ENCODE results near the gene ATG10. TPM values are rescaled to one million over a fixed set of nuclear protein-coding genes. Genes with fewer than 3 reads are reported as not detected.
"Not testable (repeated sequence)": the region's sequence is repeated elsewhere in the genome, so short reads cannot be mapped to it uniquely, and the experiment has no call there.

The ATG10 gene
- total and polyA plus RNA-seq, 2 of the 8 experiments (the other 6 are each of a cell fraction or from before 2014, with no cell fraction given): 3.7 to 8.8 TPM

- H3K4me3 ChIP-seq (ENCODE audit: extremely low read depth in 1 of 4, insufficient read depth in 2 of 4, low read depth in 3 of 4, low read length in 4 of 4); H3K79me1 ChIP-seq (ENCODE audit: low read depth, low read length); H3K4me2 ChIP-seq (ENCODE audit: insufficient read depth in 1 of 2, low read depth in 2 of 2, low read length in 2 of 2); H4K5ac ChIP-seq (ENCODE audit: insufficient read length, low read depth, low read length); FAIRE-seq; H3K9ac ChIP-seq (replicated peaks in 1 of 4; ENCODE audit: extremely low read depth in 1 of 4, low read depth in 3 of 4, low read length in 3 of 4); H3K27me3 ChIP-seq (replicated peaks in 1 of 4; ENCODE audit: control insufficient read depth in 3 of 4, extremely low read depth in 1 of 4, insufficient read depth in 3 of 4, low read length in 3 of 4); H3K4me1 ChIP-seq (replicated peaks in 1 of 4; ENCODE audit: control insufficient read depth in 3 of 4, insufficient read depth in 4 of 4, low read length in 3 of 4); H2BK12ac ChIP-seq (ENCODE audit: low read depth, low read length); H3K27ac ChIP-seq (ENCODE audit: low read depth, low read length); H3K14ac ChIP-seq (ENCODE audit: insufficient read length); POLR2A ChIA-PET (ENCODE audit: partially characterized antibody); H4K91ac ChIP-seq (replicated peaks; ENCODE audit: insufficient read length, low read length); DNase-seq (ENCODE audit: low read depth in 1 of 2, low spot score in 2 of 2); H3K9me3 ChIP-seq (ENCODE audit: insufficient read depth in 2 of 2, low read depth in 1 of 2, low read length in 1 of 2); H4K8ac ChIP-seq (ENCODE audit: extremely low read depth, insufficient read depth, low read length); H2AFZ ChIP-seq (ENCODE audit: low read length); H3K23ac ChIP-seq (ENCODE audit: insufficient read length); H3K36me3 ChIP-seq (ENCODE audit: control insufficient read depth in 2 of 4, insufficient read depth in 4 of 4, low read length in 3 of 4); CTCF ChIA-PET (ENCODE audit: partially characterized antibody); H2BK15ac ChIP-seq (ENCODE audit: low read length); H4K20me1 ChIP-seq (replicated peaks in 1 of 2; ENCODE audit: control insufficient read depth in 1 of 2, insufficient read depth in 2 of 2, low read length in 2 of 2); H3K56ac ChIP-seq (replicated peaks; ENCODE audit: insufficient read length, low read depth, low read length); H2AK5ac ChIP-seq (ENCODE audit: low read depth, low read length); H2BK120ac ChIP-seq (replicated peaks; ENCODE audit: low read depth, low read length); H3K79me2 ChIP-seq (ENCODE audit: control insufficient read depth in 1 of 2, insufficient read depth in 2 of 2, low read length in 2 of 2); H3K23me2 ChIP-seq (ENCODE audit: low read depth, low read length); H2BK5ac ChIP-seq (ENCODE audit: low read depth, low read length); H3K18ac ChIP-seq (ENCODE audit: extremely low read depth, low read length); H3K4ac ChIP-seq (replicated peaks; ENCODE audit: insufficient read length, low read depth, low read length); H2BK20ac ChIP-seq (ENCODE audit: low read length): not testable (repeated sequence)
- 88% methylated on average over 4 of the region's 4 CpGs; no CpG with 5 or more reads in 1 of the 2 experiments for WGBS, 2 experiments (ENCODE audit: extremely low coverage in 1 of 2, insufficient coverage in 1 of 2, insufficient read length in 1 of 2, insufficient replicate concordance in 2 of 2, low coverage in 1 of 2, low lambda C conversion rate in 2 of 2, missing lambda C conversion rate in 1 of 2)
Observed at GRCh38 chr5:82014644-82015043, 42.8 kb downstream of the ATG10 start.

Measured in H1 (cell line).